HG02763 (cell line): ENCODE results near the gene TECPR2.

ENCODE experiments used
- ATAC-seq: cut with Tn5 transposase; IDR thresholded peaks from one replicate; pipeline ENCODE4 v1.9.1; 2021; ENCODE audit warnings: mild to moderate bottlenecking, moderate library complexity; ENCODE audit not compliant: unreplicated experiment

The TECPR2 gene

GRCh38 chr14:102493585-102493984, 130.8 kb downstream of the TECPR2 start:
- ATAC-seq, result no peak

- ATAC-seq, result no peak
Observed at GRCh38 chr14:102495491-102496330, 133.0 kb downstream of the TECPR2 start.

- no peak for ATAC-seq
Observed at GRCh38 chr14:102496331-102496691, 133.6 kb downstream of the TECPR2 start.

DNA sequence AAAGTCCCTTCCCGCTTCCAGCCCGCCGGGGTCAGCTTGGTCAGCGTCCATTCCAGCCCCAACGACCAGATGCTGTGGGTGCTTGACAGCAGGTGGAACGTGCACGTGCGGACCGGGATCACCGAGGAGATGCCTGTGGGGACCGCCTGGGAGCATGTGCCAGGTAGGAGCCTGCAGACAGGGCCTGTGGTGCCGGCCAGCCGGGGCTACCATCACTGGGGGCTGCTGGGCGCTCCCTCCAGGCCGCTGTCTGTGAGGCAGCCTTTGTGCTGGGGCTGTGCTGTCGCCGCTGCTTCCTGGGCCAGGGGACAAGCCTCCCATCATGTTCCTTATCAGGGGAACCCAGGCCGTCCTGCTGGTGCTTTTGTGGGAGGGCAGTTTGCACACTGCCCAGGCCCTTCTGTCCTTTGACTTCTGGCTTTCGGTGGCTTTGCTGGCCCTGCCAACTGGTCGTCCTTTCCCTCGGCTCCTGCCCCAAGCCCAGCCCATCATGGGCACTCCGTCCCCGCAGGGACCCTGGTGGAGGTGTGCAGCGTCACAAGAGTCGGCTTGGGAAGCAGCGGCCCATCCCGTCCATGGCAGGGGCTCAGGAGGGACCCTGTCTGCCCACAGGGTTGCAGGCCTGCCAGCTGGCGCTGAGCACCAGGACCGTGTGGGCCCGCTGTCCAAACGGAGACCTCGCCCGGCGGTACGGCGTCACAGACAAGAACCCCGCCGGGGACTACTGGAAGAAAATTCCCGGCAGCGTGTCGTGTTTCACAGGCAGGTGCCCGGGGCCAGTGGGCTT, 134.4 kb downstream of the TECPR2 start:
- ATAC-seq, result no peak

DNA sequence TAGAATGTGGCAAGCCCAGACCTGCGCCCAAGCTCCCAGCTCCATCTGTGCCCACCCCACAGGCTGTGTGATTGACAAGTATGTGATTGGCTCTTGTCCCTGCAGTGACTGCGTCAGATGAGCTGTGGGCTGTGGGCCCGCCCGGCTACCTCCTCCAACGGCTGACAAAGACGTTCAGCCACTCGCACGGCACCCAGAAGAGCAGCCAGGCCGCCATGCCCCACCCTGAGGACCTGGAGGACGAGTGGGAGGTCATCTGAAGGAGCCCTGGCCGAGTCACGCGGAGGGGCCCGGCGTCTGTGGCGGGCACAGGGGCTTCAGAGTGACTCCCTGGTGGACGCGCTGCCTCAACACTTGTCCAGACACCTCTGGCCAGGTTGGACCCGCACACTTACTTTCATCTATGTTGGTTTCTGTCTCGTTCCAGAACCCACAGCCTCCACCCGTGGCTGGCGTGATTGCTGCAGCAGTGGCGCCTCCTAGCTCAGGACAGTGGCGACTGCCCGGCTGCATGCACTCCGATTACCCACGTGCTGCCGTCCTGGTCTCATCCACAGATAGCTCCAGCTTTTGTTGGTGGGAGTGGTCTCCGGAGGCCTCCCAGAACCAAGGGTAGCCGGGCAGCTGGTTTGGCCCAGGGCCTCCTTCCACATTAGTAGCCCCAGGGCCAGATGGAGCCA, 135.4 kb downstream of the TECPR2 start:
- no peak for ATAC-seq

DNA sequence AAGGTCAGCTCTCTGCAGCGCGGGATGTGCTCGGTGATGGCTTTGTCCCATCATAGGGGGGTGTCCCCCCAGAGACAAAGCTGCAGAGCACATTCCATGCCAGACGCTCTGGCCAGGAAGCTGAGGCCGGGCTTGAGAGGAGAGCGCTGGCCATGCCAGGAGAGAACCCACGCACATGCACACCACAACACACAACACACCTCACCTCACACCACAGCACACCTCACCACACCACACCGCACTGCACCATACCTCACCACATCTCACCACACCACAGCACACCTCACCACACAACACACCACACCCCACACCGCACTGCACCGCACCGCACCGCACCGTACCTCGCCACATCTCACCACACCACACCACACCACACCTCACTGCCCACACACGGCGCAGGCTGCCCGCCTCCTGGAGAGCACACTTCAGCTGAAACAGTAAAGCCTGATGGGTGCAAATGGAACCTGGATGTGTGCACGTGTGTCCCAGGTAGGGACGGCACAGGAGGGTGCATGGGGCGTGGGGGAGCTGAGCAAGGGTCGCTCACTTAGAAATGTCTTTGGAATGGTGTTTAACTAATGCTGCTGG, 136.0 kb downstream of the TECPR2 start:
- ATAC-seq, result no peak

DNA sequence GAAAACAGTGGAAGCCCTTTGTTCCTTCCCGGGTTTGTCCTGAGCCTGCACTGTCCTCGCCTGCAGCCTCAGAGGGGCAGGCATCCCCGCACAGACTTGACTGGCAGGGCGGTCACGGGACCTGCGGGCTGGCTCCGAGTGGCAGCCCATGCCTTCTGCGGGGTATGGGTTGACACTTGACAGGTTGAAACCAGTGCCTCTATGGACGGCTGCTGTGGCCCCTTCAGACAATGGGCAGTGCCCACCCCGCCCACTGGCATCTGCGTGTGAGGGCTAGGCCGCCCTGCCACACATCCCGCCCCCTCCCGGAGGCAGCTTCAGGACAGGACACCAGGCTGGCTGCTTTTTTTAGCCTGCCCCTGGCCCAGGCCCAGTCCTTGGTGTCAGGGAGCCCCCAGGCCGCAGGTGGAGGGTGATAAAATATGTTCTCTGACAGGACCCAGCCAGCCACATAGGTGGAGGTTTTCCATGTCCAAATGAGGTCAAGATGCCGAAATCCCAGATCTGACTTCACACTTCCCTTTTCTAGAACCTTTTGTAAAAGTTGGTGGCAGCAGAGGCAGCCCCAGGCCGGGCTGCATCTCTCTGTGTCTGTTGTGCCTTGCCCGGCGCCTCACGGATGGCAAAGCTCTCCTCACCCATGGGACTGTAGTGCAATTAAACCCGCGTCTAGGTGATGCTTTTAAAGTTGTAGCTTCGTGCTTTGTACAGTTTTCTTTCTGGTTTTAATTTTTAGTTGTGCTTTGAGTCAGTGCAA, 136.8 kb downstream of the TECPR2 start:
- ATAC-seq, result no peak

DNA sequence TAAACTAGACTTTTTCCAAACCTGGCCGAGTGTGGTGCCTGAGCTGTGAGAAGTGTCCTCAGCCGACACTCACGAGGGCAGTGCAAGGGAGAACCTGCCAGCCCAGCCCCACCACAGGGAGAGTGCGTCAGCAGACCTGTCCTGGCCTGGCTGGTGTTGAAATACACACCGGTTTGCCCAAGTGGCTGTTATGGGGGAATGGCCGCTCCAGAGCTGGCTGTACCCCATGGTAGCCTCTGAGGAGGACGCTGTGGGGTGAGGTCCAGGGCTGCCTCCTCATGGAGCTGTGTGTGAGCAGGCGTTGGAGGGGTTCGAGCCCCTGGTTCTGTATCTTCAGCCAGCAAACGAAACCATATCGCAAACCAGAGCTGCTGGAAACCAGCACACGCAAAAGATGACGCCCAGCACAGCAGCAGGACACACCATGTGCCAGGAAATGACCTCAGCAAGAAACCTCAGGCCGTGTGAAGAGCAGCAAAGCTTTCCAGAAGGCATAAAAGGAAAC, 137.5 kb downstream of the TECPR2 start:
- ATAC-seq, result no peak

DNA sequence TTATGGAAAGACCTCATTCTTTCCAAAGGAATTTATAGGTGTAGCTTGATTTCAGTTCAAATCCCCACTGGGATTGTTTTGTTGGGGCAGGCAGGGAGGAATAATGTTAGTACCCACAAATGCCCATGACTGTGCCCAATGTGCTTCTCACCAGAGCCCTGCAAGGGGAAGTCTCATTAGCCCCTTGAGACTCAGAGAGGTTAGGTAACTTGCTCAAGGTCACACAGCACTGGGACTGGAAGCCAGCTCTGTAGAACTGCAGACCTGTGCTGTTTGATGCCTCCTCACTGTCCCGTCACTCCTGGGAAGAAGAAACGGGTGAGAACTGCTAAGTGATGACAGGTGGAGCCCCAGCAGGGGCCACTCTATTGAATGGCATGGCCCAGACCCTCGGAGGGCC, 138.0 kb downstream of the TECPR2 start:
- no peak for ATAC-seq

DNA sequence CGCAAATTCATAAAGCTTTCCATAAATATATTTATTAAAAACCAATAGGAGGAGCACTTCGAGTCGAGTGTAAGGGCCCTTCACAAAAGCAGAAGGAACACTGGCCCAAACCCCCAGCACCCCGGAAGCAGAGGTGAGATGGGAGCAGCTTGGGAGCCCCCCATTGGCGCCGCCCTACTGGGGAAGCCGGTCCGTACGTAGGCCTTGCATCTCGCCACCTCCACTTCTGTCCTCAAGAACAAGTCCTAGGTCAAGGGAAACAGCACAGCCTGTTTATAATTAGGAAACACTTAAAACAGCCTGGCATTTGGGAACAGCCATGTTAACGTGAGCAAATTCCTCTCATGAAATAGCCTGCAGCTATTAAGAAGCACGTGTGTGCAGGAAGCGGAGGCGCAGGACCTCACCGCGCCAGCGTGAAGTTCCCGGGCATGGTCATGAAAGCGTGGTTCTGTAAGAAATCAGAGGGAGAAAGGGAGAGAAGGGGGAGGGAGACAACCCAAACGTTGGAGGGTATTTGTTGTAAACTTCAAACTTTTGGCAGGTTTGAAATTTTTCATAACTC, 139.1 kb downstream of the TECPR2 start:
- no peak for ATAC-seq

DNA sequence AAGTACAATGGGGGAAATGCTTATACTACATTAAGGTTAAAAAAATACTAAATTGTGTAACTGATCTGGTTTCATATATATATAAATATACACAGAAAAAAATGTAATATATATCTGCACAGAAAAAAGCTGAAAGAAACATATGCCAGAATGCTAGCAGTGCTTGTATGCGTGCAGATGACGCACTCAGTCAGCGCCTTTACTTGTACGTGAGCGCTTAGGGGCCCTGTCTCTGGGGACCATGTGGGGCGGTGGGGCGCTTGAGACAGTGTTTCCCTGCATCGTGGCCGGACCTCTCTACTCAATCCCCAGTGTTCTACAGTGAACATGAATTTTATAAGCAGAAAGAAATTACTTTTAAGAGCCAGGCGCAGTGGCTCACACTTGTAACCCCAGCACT, 139.8 kb downstream of the TECPR2 start:
- ATAC-seq, result no peak

- ATAC-seq, result no peak
Observed at GRCh38 chr14:102503641-102504327, 141.0 kb downstream of the TECPR2 start.

DNA sequence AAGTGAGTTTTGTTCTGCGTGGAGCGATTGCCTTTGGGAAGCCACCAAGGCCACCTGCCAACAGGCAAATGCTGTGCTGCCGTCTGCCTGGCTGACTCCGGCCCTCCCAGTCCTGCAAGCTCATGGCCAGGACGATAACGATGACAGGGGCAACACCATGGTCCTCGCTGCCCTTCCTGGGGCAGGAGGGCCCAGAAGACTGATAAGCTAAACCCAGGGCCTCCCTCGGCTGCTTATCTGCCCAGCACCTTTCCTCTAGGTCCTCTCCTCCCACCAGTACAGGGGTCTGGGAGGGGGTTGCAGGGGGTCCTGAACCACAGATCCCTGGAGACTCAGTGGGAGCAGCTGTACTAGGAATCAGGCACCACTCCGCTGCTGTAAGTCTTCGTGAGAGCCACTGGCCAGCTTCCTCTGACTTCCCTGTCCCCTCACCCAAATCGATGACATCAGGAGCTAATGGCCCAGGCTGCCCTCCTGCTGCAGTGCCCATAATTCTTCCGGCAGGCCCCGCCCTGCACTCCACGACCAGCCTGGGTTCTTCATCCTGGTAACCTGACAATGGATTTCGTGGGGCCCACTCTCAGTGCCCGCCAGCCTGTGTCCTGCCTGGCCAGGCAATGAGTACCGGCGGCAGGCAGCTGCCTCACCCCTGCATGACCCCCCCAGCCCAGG, 141.7 kb downstream of the TECPR2 start:
- no peak for ATAC-seq

DNA sequence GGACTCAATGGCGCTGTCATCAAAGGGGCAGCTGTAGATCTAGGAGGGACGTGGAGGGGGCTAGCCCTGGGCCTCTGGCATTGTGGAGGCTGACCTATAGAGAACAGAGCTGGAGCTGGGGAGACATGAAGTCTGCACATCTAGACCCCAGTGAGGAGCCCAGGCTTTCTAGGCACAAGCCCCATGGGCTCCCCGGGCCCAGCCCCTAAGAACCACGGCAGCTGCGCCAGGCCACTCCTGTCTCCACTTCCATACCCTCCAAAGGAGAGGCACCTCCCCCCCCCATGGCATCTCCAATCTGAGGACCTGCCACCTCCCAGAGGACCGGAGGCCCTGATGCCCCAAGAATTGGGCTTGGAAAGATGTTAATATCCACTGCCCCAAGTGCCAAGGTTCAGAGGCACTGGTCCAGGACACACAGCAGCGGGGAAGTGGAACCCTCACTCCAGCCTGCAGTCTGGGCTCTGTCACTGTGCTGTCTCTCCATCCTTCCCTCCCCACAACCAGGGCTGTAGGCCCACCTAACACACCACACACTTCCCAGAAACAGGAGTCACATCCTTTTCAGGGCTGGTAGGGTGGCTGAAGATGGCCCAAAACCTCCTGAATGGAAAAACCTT, 142.4 kb downstream of the TECPR2 start:
- ATAC-seq, result no peak

GRCh38 chr14:102505775-102506625, 143.3 kb downstream of the TECPR2 start:
- no peak for ATAC-seq

DNA sequence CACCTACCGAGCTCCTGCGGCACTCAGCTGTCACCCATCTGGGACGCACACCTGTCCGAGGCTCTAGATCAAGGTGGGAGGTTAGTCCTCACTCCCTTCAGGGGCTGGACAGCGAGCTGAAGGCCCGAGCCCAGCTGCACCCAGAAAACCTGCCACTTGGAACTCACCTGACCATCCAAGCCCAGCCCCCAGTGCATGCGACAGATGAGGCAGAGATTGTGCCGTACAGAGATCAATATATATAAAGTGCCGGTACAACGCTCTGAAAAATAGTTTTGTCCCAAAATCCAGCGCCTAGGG, 143.8 kb downstream of the TECPR2 start:
- no peak for ATAC-seq

DNA sequence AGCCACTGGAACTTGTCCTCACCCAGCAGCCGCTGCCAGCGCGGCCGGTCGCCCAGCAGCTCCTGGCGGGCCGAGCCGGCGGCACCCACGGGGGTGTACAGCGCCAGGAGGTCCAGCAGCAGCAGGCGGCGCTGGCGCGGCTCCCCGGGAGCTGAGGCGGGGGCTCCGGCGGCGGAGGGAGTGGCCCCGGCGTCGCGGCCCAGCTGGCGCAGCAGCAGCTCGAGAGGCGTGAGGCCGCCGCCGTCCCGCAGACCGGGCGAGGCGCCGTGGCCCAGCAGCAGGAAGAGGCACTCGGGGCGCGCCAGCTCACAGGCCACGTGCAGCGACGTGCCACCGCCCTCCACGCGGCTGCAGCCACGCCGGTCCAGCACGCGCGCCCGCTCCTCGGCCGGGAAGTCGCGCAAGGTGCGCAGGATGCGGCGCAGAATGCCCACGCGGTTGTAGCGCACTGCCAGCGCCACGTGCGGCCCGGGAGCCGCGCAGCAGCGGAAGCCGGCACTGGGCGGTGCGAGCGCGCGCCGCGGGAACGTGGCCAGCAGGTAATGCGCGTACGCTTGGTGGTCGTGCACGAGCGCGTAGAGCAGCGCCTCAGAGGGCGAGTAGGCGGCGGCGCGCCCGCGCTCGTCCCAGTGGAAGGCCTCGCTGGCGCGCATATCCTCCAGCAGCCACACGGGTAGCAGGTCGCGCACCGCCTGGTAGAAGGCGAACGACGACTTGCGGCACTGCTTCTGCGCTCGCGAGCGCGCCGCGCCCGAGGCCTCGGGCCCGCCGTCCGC, 144.5 kb downstream of the TECPR2 start:
- no peak for ATAC-seq
